ENCODE measurements around the gene FCAR. TPM values are rescaled to one million over a fixed set of nuclear protein-coding genes. Genes with fewer than 3 reads are reported as not detected.
"Not testable (repeated sequence)": the region's sequence is repeated elsewhere in the genome, so short reads cannot be mapped to it uniquely, and the experiment has no call there.

FCAR gene
- total RNA-seq, 1 experiment from 2014 or later: not detected

GRCh38 chr19:54902061-54902460 lies 28.0 kb downstream of the FCAR start:
- Histone ChIP-seq H2AFZ (ENCODE audit: low read length) (no peak overlapping the region), H3K27me3 (ENCODE audit: low read length) (peaks cover 55% of the 10 kb centered on the region), H4K20me1 (ENCODE audit: low read length) (no peaks in the 10 kb centered on the region), H3K9me2 (replicated peaks; ENCODE audit: low read length) (no peaks in the 10 kb centered on the region), H3K4me1 (ENCODE audit: insufficient read depth, low read length) (no peaks in the 10 kb centered on the region), H3K4me3 (ENCODE audit: low read length) (no peak overlapping the region), H3K9ac (ENCODE audit: low read length) (no peak overlapping the region), H3K4me2 (ENCODE audit: low read length) (no peak overlapping the region), H3K27ac (ENCODE audit: low read length) (no peak overlapping the region), H3K79me2 (ENCODE audit: low read length) (no peaks in the 10 kb centered on the region), H3F3A (ENCODE audit: low read length, unreplicated experiment) (no peaks in the 10 kb centered on the region), H3K36me3 (ENCODE audit: low read depth, low read length) (no peaks in the 10 kb centered on the region), H3K9me3 (ENCODE audit: low read length) (no peaks in the 10 kb centered on the region)
- DNase-seq (no peak), ATAC-seq (no peak)
- intact Hi-C loops (cut with micrococcal nuclease): no loop called here
- BruUV-seq (replicated peaks): no TSS peak
- ChIA-PET POLR2A (ENCODE audit: unreplicated experiment) (no interaction called here), CTCF (no interaction called here)
- TF ChIP-seq EZH2 (IDR thresholded peaks at IDR 0.05; ENCODE audit: low read length, unreplicated experiment): no peak
- TF ChIP-seq EZH2phosphoT487 (IDR thresholded peaks at IDR 0.05; ENCODE audit: borderline replicate concordance, low read length): no peak
- TF ChIP-seq CTCF (conservative IDR thresholded peaks at IDR 0.05; ENCODE audit: low read depth, low read length): no peak

- Histone ChIP-seq H3K36me3 (ENCODE audit: low read depth, low read length) (no peaks in the 10 kb centered on the region), H3K27me3 (ENCODE audit: low read length) (peaks cover 51% of the 10 kb centered on the region), H3K27ac (ENCODE audit: low read length) (no peak overlapping the region), H3K4me1 (ENCODE audit: insufficient read depth, low read length) (no peaks in the 10 kb centered on the region), H3K4me3 (ENCODE audit: low read length) (no peak overlapping the region), H4K20me1 (ENCODE audit: low read length) (no peaks in the 10 kb centered on the region), H3K4me2 (ENCODE audit: low read length) (no peak overlapping the region), H3F3A (ENCODE audit: low read length, unreplicated experiment) (no peaks in the 10 kb centered on the region), H3K9me3 (ENCODE audit: low read length) (no peaks in the 10 kb centered on the region), H3K79me2 (ENCODE audit: low read length) (no peaks in the 10 kb centered on the region), H3K9ac (ENCODE audit: low read length) (no peak overlapping the region), H3K9me2 (replicated peaks; ENCODE audit: low read length) (no peaks in the 10 kb centered on the region), H2AFZ (ENCODE audit: low read length) (no peak overlapping the region)
- DNase-seq: no peak
- BruUV-seq (replicated peaks): no TSS peak
- POLR2A ChIA-PET (ENCODE audit: unreplicated experiment): no interaction called here
- intact Hi-C loops (cut with micrococcal nuclease): no loop called here
- CTCF ChIA-PET: no interaction called here
- no peak for TF ChIP-seq EZH2phosphoT487 (IDR thresholded peaks at IDR 0.05; ENCODE audit: borderline replicate concordance, low read length)
- no peak for TF ChIP-seq CTCF (conservative IDR thresholded peaks at IDR 0.05; ENCODE audit: low read depth, low read length)
- TF ChIP-seq EZH2 (IDR thresholded peaks at IDR 0.05; ENCODE audit: low read length, unreplicated experiment): no peak
- no peak for ATAC-seq
Measured at GRCh38 chr19:54903303-54903702, 29.3 kb downstream of the FCAR start.

GRCh38 chr19:54904261-54904660 lies 30.2 kb downstream of the FCAR start:
- H3K4me3 ChIP-seq (ENCODE audit: low read length); H3K4me2 ChIP-seq (ENCODE audit: low read length); H2AFZ ChIP-seq (ENCODE audit: low read length); DNase-seq; H3K27ac ChIP-seq (ENCODE audit: low read length); H3K36me3 ChIP-seq (ENCODE audit: low read depth, low read length); H4K20me1 ChIP-seq (ENCODE audit: low read length); H3K9me3 ChIP-seq (ENCODE audit: low read length); CTCF ChIA-PET; POLR2A ChIA-PET (ENCODE audit: unreplicated experiment); H3F3A ChIP-seq (ENCODE audit: low read length, unreplicated experiment); H3K9ac ChIP-seq (ENCODE audit: low read length); BruUV-seq (replicated peaks); intact Hi-C loops (cut with micrococcal nuclease); ATAC-seq; H3K9me2 ChIP-seq (replicated peaks; ENCODE audit: low read length); H3K79me2 ChIP-seq (ENCODE audit: low read length); H3K4me1 ChIP-seq (ENCODE audit: insufficient read depth, low read length): not testable (repeated sequence)
- H3K27me3 ChIP-seq (ENCODE audit: low read length): peaks cover 47% of the 10 kb centered on the region

All from PC-3 (cell line).